Measurements from ENCODE around the gene TBL1X.

- TF ChIP-seq, protein P1, sequence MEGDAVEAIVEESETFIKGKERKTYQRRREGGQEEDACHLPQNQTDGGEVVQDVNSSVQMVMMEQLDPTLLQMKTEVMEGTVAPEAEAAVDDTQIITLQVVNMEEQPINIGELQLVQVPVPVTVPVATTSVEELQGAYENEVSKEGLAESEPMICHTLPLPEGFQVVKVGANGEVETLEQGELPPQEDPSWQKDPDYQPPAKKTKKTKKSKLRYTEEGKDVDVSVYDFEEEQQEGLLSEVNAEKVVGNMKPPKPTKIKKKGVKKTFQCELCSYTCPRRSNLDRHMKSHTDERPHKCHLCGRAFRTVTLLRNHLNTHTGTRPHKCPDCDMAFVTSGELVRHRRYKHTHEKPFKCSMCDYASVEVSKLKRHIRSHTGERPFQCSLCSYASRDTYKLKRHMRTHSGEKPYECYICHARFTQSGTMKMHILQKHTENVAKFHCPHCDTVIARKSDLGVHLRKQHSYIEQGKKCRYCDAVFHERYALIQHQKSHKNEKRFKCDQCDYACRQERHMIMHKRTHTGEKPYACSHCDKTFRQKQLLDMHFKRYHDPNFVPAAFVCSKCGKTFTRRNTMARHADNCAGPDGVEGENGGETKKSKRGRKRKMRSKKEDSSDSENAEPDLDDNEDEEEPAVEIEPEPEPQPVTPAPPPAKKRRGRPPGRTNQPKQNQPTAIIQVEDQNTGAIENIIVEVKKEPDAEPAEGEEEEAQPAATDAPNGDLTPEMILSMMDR (conservative IDR thresholded peaks at IDR 0.05; ENCODE audit: low read depth, low read length) = no peak
- TF ChIP-seq POLR2A (IDR thresholded peaks at IDR 0.05; ENCODE audit: low read depth, low read length) = no peak
Observed at GRCh38 chrX:9467751-9468150, 2.9 kb downstream of the TBL1X start.

Data from IMR-90 (cell line).